ENCODE results near the gene ST3GAL2. TPM values are rescaled to one million over a fixed set of nuclear protein-coding genes. Genes with fewer than 3 reads are reported as not detected.

The ST3GAL2 gene
- total RNA-seq, 1 donor from 2014 or later, result 53.0 TPM

DNA sequence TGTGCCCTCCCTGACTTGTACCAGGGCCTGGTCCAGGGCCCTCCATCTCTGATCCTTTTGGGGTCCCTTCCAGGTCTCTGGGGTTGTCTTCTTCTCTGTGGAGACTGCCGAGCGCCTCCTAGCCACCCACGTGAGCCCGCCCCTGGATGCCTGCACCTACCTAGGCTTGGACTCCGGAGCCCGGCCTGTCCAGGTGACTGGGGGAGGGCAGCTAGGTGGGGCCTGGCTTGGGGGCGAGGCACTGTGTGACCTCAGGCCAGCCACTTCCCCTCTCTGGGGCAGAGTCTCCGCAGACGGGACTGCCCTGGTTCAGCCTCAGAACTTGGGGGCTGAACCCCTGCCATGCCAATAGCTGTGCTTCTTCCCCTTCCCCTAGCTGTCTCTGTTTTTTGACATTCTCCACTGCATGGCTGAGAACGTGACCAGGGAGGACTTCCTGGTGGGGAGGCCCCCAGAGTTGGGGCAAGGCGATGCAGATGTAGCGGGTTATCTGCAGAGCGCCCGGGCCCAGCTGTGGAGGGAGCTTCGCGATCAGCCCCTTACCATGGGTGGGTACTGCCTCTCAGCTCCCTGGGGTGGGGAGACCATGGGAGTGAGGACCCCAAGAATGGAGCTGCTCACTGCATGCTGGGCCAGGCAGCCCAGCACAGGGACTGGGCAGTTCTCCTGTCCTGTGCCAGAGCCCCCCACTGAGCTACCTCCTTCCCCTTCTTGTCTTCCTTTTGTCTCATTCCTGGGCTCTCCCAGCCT is 30.1 kb upstream of the ST3GAL2 start:
- Mint-ChIP-seq H3K27me3 (ENCODE audit: low read depth) (no peaks in the 10 kb centered on the region), H3K36me3 (peaks cover 5% of the 10 kb centered on the region)
- TF ChIP-seq, protein P1, sequence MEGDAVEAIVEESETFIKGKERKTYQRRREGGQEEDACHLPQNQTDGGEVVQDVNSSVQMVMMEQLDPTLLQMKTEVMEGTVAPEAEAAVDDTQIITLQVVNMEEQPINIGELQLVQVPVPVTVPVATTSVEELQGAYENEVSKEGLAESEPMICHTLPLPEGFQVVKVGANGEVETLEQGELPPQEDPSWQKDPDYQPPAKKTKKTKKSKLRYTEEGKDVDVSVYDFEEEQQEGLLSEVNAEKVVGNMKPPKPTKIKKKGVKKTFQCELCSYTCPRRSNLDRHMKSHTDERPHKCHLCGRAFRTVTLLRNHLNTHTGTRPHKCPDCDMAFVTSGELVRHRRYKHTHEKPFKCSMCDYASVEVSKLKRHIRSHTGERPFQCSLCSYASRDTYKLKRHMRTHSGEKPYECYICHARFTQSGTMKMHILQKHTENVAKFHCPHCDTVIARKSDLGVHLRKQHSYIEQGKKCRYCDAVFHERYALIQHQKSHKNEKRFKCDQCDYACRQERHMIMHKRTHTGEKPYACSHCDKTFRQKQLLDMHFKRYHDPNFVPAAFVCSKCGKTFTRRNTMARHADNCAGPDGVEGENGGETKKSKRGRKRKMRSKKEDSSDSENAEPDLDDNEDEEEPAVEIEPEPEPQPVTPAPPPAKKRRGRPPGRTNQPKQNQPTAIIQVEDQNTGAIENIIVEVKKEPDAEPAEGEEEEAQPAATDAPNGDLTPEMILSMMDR (IDR thresholded peaks at IDR 0.05; ENCODE audit: unreplicated experiment), result no peak

DNA sequence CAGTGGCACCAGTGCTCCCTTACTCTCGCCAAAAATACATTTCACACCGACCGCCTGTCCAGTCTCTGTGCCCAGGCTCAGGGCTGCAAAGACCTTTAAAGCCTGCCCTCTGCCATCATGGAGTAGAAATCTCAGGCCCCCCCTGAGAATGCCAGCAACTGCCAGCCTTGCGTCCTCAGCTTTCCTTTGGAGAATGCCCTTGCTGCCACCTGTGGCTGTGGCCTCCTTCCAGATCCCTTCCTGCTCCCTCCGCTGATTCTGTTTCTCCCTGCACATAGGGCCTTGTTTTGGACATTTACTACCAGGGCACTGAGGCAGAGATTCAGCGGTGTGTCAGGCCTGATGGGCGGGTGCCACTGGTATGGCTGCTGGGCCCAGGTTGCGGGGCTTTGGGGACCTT is 28.7 kb upstream of the ST3GAL2 start:
- TF ChIP-seq, protein P1 (IDR thresholded peaks at IDR 0.05; ENCODE audit: unreplicated experiment), result no peak
- no peak overlapping the region for H3K27ac Mint-ChIP-seq
- no peak for DNase-seq (ENCODE audit: low spot score in 2 of 2, unreplicated experiment in 2 of 2)
- no peak overlapping the region for H3K4me3 Mint-ChIP-seq
- no peaks in the 10 kb centered on the region for H3K36me3 Mint-ChIP-seq
- no peaks in the 10 kb centered on the region for H3K4me1 Mint-ChIP-seq
- H3K9me3 Mint-ChIP-seq, result no peaks in the 10 kb centered on the region
- no peaks in the 10 kb centered on the region for H3K27me3 Mint-ChIP-seq (ENCODE audit: low read depth)

More for the DNA sequence above, 30.1 kb upstream of the ST3GAL2 start:
- H3K4me1 Mint-ChIP-seq, result no peaks in the 10 kb centered on the region
- H3K4me3 Mint-ChIP-seq, result no peak overlapping the region
- H3K27ac Mint-ChIP-seq, result no peak overlapping the region
- no peak for DNase-seq (ENCODE audit: low spot score in 2 of 2, unreplicated experiment in 2 of 2)
- H3K9me3 Mint-ChIP-seq, result no peaks in the 10 kb centered on the region

DNA sequence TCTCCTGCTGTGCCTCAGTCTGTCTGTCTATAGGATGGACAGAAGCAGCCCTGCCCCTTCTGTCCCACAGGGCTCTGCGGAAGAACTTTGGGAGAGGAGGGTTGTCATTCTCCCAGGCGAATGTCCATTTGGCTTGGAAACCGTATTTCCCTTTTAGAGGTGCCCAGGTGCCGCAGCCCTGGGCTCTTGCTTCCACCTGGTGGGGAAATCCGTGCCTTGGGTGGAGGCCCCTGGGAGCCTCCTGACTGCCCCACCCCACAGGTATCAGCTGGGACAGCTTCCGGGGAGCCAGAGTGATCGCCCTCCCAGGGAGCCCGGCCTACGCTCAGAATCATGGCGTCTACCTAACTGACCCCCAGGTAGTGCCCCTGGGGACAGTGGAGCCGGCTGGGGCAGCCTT is 28.2 kb upstream of the ST3GAL2 start:
- Mint-ChIP-seq H3K4me1 (no peaks in the 10 kb centered on the region), H3K9me3 (no peaks in the 10 kb centered on the region), H3K27ac (no peak overlapping the region), H3K27me3 (ENCODE audit: low read depth) (no peaks in the 10 kb centered on the region), H3K36me3 (no peaks in the 10 kb centered on the region), H3K4me3 (no peak overlapping the region)
- DNase-seq (ENCODE audit: low spot score in 2 of 2, unreplicated experiment in 2 of 2), result no peak
- TF ChIP-seq, protein P1 (IDR thresholded peaks at IDR 0.05; ENCODE audit: unreplicated experiment), result no peak

DNA sequence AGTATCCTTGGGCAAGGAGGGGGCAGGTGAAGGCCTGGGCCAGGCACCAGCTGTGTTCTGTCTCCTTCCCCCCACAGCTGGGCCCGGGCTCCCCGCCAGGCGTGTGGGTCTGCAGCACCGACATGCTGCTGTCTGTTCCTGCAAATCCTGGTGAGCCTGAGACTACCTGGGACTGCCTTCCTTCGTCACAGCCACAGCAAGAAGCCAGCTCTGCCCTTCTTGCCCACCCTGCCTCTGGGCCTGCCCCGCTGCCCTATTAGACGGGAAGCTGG is 27.8 kb upstream of the ST3GAL2 start:
- H3K4me3 Mint-ChIP-seq, result no peak overlapping the region
- H3K27me3 Mint-ChIP-seq (ENCODE audit: low read depth), result no peaks in the 10 kb centered on the region
- no peaks in the 10 kb centered on the region for H3K36me3 Mint-ChIP-seq
- no peaks in the 10 kb centered on the region for H3K9me3 Mint-ChIP-seq
- no peak for DNase-seq (ENCODE audit: low spot score in 2 of 2, unreplicated experiment in 2 of 2)
- TF ChIP-seq, protein P1 (IDR thresholded peaks at IDR 0.05; ENCODE audit: unreplicated experiment), result no peak
- no peaks in the 10 kb centered on the region for H3K4me1 Mint-ChIP-seq
- no peak overlapping the region for H3K27ac Mint-ChIP-seq

DNA sequence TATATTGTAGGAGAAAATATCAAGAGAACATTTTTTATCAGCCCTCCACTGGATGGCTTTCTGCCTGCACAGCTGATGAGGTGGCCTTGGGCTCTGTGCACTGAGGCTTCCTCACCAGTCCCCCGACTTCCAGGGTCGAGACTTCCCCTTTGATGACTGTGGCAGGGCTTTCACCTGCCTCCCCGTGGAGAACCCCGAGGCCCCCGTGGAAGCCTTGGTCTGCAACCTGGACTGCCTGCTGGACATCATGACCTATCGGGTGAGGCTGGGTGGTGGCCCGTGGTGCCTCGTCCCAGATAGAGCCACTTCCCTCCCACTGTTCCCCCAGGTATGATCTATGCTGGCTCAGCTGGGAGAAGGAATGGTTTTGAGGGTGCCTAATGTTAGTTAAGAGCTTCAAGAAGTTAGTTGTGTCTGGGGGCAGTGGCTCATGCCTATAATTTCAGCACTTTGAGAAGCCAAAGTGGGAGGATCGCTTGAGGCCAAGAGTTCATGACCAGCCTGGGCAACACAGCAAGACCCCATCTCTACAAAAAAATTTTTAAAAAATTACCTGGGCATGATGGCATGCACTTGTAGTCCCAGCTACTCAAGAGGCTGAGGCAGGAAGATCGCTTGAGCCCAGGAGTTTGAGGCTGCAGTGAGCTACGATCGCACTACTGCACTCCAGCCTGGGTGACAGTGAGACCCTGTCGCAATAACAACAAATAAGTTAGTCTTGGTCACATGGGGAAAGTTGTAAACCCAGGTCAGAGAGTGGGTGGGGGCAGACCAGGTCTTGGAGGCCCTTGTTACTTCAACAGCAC is 27.3 kb upstream of the ST3GAL2 start:
- Mint-ChIP-seq H3K36me3 (no peaks in the 10 kb centered on the region), H3K27ac (no peak overlapping the region), H3K4me3 (no peak overlapping the region), H3K9me3 (no peaks in the 10 kb centered on the region), H3K4me1 (no peaks in the 10 kb centered on the region), H3K27me3 (ENCODE audit: low read depth) (no peaks in the 10 kb centered on the region)
- TF ChIP-seq, protein P1 (IDR thresholded peaks at IDR 0.05; ENCODE audit: unreplicated experiment), result no peak
- no peak for DNase-seq (ENCODE audit: low spot score in 2 of 2, unreplicated experiment in 2 of 2)

Measured in mesothelial cell of epicardium (in vitro differentiated cells).